Ecto neural progenitor cell (in vitro differentiated cells): ENCODE data around the gene KIRREL3.

Source experiments
- DNase-seq: peaks from one replicate; pipeline ENCODE4 v3.0.0-alpha.2; 2018; ENCODE audit warnings: low spot score

KIRREL3 gene

GRCh38 chr11:126663749-126664592 is 336.6 kb downstream of the KIRREL3 start:
- no peak for DNase-seq

GRCh38 chr11:126662035-126662790 is 338.4 kb downstream of the KIRREL3 start:
- DNase-seq, result no peak

- DNase-seq, result no peak
Observed at GRCh38 chr11:126660761-126661425, 339.7 kb downstream of the KIRREL3 start.

- no peak for DNase-seq
Observed at GRCh38 chr11:126660321-126660720, 340.2 kb downstream of the KIRREL3 start.

- no peak for DNase-seq
Observed at GRCh38 chr11:126658306-126659056, 342.1 kb downstream of the KIRREL3 start.

- no peak for DNase-seq
Observed at GRCh38 chr11:126655807-126656128, 344.8 kb downstream of the KIRREL3 start.

GRCh38 chr11:126654886-126655806 is 345.4 kb downstream of the KIRREL3 start:
- DNase-seq, result no peak

GRCh38 chr11:126653040-126653439 is 347.5 kb downstream of the KIRREL3 start:
- no peak for DNase-seq

GRCh38 chr11:126647735-126648134 is 352.8 kb downstream of the KIRREL3 start:
- no peak for DNase-seq

- no peak for DNase-seq
Observed at GRCh38 chr11:126646701-126647557, 353.6 kb downstream of the KIRREL3 start.

- DNase-seq, result no peak
Observed at GRCh38 chr11:126645186-126645585, 355.4 kb downstream of the KIRREL3 start.

GRCh38 chr11:126640186-126640585 is 360.4 kb downstream of the KIRREL3 start:
- DNase-seq, result peak; percentile 53

GRCh38 chr11:126639692-126640091 is 360.9 kb downstream of the KIRREL3 start:
- DNase-seq, result no peak

GRCh38 chr11:126638648-126639047 is 361.9 kb downstream of the KIRREL3 start:
- DNase-seq, result no peak

- no peak for DNase-seq
Observed at GRCh38 chr11:126637795-126638175, 362.8 kb downstream of the KIRREL3 start.

- DNase-seq, result no peak
Observed at GRCh38 chr11:126636911-126637794, 363.4 kb downstream of the KIRREL3 start.

- no peak for DNase-seq
Observed at GRCh38 chr11:126635511-126635910, 365.1 kb downstream of the KIRREL3 start.

- DNase-seq, result no peak
Observed at GRCh38 chr11:126634963-126635362, 365.6 kb downstream of the KIRREL3 start.

GRCh38 chr11:126633330-126633729 is 367.2 kb downstream of the KIRREL3 start:
- no peak for DNase-seq
